GM18520 (cell line): ENCODE data around the gene EPC2.
A peak's percentile ranks its signal among the peaks of the same experiment; 100 is the strongest.
"Not testable (repeated sequence)": the region's sequence is repeated elsewhere in the genome, so short reads cannot be mapped to it uniquely, and the experiment has no call there.

Source experiments
- ATAC-seq: cut with Tn5 transposase; IDR thresholded peaks from one replicate; pipeline ENCODE4 v1.9.1; 2021; ENCODE audit not compliant: unreplicated experiment

The EPC2 gene

GRCh38 chr2:148642112-148642744 lies 2.3 kb upstream of the EPC2 start:
- no peak for ATAC-seq

- no peak for ATAC-seq
Observed at GRCh38 chr2:148642891-148643416, 1.6 kb upstream of the EPC2 start.

GRCh38 chr2:148643421-148643820 lies 1.1 kb upstream of the EPC2 start:
- ATAC-seq, result peak; percentile 28

GRCh38 chr2:148644883-148645538 lies 460 bp downstream of the EPC2 start:
- peak; percentile 60 for ATAC-seq

- peak; percentile 32 for ATAC-seq
Observed at GRCh38 chr2:148645539-148646230, 1.1 kb downstream of the EPC2 start.

GRCh38 chr2:148646231-148646559 lies 1.6 kb downstream of the EPC2 start:
- no peak for ATAC-seq

- ATAC-seq, result not testable (repeated sequence)
Observed at GRCh38 chr2:148647711-148648110, 3.2 kb downstream of the EPC2 start.

- ATAC-seq, result no peak
Observed at GRCh38 chr2:148649936-148650335, 5.4 kb downstream of the EPC2 start.

GRCh38 chr2:148650881-148651280 lies 6.3 kb downstream of the EPC2 start:
- no peak for ATAC-seq

- no peak for ATAC-seq
Observed at GRCh38 chr2:148651972-148652371, 7.4 kb downstream of the EPC2 start.

- ATAC-seq, result peak; percentile 78
Observed at GRCh38 chr2:148653437-148653836, 8.9 kb downstream of the EPC2 start.

GRCh38 chr2:148654435-148654834 lies 9.9 kb downstream of the EPC2 start:
- ATAC-seq, result no peak

GRCh38 chr2:148656516-148656915 lies 12.0 kb downstream of the EPC2 start:
- ATAC-seq, result no peak

- peak; percentile 89 for ATAC-seq
Observed at GRCh38 chr2:148658807-148659722, 14.5 kb downstream of the EPC2 start.

GRCh38 chr2:148660999-148661398 lies 16.4 kb downstream of the EPC2 start:
- no peak for ATAC-seq

GRCh38 chr2:148662332-148662731 lies 17.8 kb downstream of the EPC2 start:
- not testable (repeated sequence) for ATAC-seq

GRCh38 chr2:148664229-148664628 lies 19.7 kb downstream of the EPC2 start:
- ATAC-seq, result no peak

GRCh38 chr2:148666555-148666954 lies 22.0 kb downstream of the EPC2 start:
- ATAC-seq, result no peak

- ATAC-seq, result no peak
Observed at GRCh38 chr2:148667113-148667836, 22.7 kb downstream of the EPC2 start.

GRCh38 chr2:148670773-148671172 lies 26.2 kb downstream of the EPC2 start:
- ATAC-seq, result no peak
